Activated CD4-positive, alpha-beta memory T cell treated with anti-CD3 and anti-CD28 coated beads for 36 hours (primary cell): Measurements from ENCODE around the gene MLEC. TPM values are rescaled to one million over a fixed set of nuclear protein-coding genes. Genes with fewer than 3 reads are reported as not detected.

ENCODE experiments used
- CTCF ChIA-PET: fragments of 350-600 bp; sonication (Branson Sonifier 250); formaldehyde crosslinking; loops from one replicate; lab custom pipeline; 2021; ENCODE audit warnings: antibody characterized with exemption, inconsistent platforms; lab: Charles Lee
- POLR2A ChIA-PET: fragments of 350-600 bp; sonication (Branson Sonifier 250); formaldehyde crosslinking; loops from one replicate; lab custom pipeline; 2021; ENCODE audit warnings: antibody characterized with exemption; lab: Charles Lee
- DNase-seq: peaks from one replicate; pipeline ENCODE4 v3.0.0-alpha.2; 2020
- H3K27ac Mint-ChIP-seq: one replicate; pipeline ENCODE4 v1.8.0; 2021; ENCODE audit warnings: mixed read lengths
- H3K27me3 Mint-ChIP-seq: one replicate; pipeline ENCODE4 v1.8.0; 2021; ENCODE audit warnings: mixed read lengths
- H3K36me3 Mint-ChIP-seq: one replicate; pipeline ENCODE4 v1.8.0; 2021; ENCODE audit warnings: mixed read lengths
- H3K4me1 Mint-ChIP-seq: one replicate; pipeline ENCODE4 v1.8.0; 2021; ENCODE audit warnings: low read depth, mixed read lengths
- H3K4me3 Mint-ChIP-seq: one replicate; pipeline ENCODE4 v1.8.0; 2021; ENCODE audit warnings: mild to moderate bottlenecking, mixed read lengths
- H3K9me3 Mint-ChIP-seq: one replicate; pipeline ENCODE4 v1.8.0; 2021; ENCODE audit warnings: mixed read lengths
- intact Hi-C: fragments of 100-400 bp; cut with micrococcal nuclease; formaldehyde crosslinking; loops from one replicate; pipeline ENCODE4 v1.15.1; 2023
- total RNA-seq, 2 experiments: library from RNA; stranded (reverse); gene quantifications; one replicate each; pipeline ENCODE4 v1.2.3, GENCODE V29; 2021

MLEC gene
- total RNA-seq, 2 experiments from 2014 or later = 92.9 to 93.7 TPM

DNA sequence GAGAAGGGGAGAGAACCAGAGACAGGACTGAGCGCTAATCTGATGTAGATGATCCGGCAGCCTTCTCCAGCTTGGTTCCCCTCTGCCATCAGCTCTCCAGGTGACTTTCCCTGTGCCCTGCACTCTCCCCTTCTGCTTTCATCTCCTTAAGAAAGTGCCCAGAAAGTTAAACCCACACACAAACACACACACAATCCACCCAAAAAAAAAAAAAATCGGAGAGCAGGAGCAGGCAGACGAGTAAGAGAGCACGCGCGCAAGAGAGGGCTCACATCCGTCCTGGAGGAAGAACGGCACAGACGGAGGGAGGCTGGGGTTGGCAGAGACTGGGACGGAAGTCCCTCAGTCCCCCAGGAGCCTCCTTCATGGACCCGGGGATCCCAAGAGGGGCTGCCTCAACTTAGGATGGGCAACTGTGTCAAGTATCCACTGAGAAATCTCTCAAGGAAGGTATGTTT, 36.7 kb upstream of the MLEC start:
- no peak for DNase-seq
- intact Hi-C loops = no loop called here
- peaks cover 15% of the 10 kb centered on the region for H3K4me1 Mint-ChIP-seq
- H3K27ac Mint-ChIP-seq = no peak overlapping the region
- no peaks in the 10 kb centered on the region for H3K9me3 Mint-ChIP-seq
- H3K36me3 Mint-ChIP-seq = no peaks in the 10 kb centered on the region
- ChIA-PET CTCF (interaction anchor here (1.2 to 6.9 kb wide), 14 partner anchors 8 to 456 kb away, joined by 3 to 161 read pairs (median 10); partner anchors contain the start of genes ACADS, CABP1, MLEC and POP5), POLR2A (no interaction called here)
- peaks cover 42% of the 10 kb centered on the region for H3K27me3 Mint-ChIP-seq
- no peak overlapping the region for H3K4me3 Mint-ChIP-seq

DNA sequence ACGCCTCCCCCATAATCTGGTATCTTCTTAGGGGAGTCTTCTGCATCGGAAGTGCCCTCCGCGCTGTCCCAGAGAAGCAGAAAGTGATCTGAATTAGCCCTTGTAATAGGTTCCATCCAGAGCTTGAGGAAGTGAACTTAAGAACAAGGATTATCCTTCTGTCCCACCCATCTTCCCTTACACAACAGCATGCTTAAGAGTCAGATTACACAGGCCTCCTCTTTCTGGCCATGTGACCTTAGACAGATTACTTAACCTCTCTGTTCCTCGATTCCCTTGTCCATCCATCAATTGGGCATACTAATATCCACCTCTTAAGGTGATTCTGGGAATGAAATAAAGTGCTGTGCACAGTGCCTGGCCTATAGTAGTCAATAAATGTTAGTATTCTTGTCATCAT, 35.1 kb upstream of the MLEC start:
- DNase-seq = no peak
- ChIA-PET CTCF (interaction anchor here (1.1 to 1.2 kb wide), 2 partner anchors 68 to 69 kb away, joined by 3 to 5 read pairs; no protein-coding TSS in a partner anchor), POLR2A (no interaction called here)
- no peaks in the 10 kb centered on the region for H3K36me3 Mint-ChIP-seq
- peaks cover 14% of the 10 kb centered on the region for H3K4me1 Mint-ChIP-seq
- H3K27me3 Mint-ChIP-seq = peaks cover 31% of the 10 kb centered on the region
- H3K9me3 Mint-ChIP-seq = no peaks in the 10 kb centered on the region
- no peak overlapping the region for H3K27ac Mint-ChIP-seq
- H3K4me3 Mint-ChIP-seq = no peak overlapping the region
- intact Hi-C loops = no loop called here

GRCh38 chr12:120652656-120653435, 34.1 kb upstream of the MLEC start:
- H3K9me3 Mint-ChIP-seq = no peaks in the 10 kb centered on the region
- DNase-seq = no peak
- H3K4me1 Mint-ChIP-seq = peaks cover 11% of the 10 kb centered on the region
- H3K36me3 Mint-ChIP-seq = no peaks in the 10 kb centered on the region
- intact Hi-C loops = no loop called here
- ChIA-PET CTCF (interaction anchor here (1.2 kb wide), 1 partner anchor 70 kb away, joined by 5 read pairs; no protein-coding TSS in a partner anchor), POLR2A (no interaction called here)
- H3K4me3 Mint-ChIP-seq = no peak overlapping the region
- no peak overlapping the region for H3K27ac Mint-ChIP-seq
- H3K27me3 Mint-ChIP-seq = peaks cover 27% of the 10 kb centered on the region

- no peak for DNase-seq
- Mint-ChIP-seq H3K9me3 (no peaks in the 10 kb centered on the region), H3K4me1 (peaks cover 11% of the 10 kb centered on the region), H3K27ac (no peak overlapping the region), H3K27me3 (peaks cover 22% of the 10 kb centered on the region), H3K36me3 (no peaks in the 10 kb centered on the region), H3K4me3 (no peak overlapping the region)
- intact Hi-C loops = no loop called here
- ChIA-PET POLR2A (no interaction called here), CTCF (no interaction called here)
Measured at GRCh38 chr12:120653611-120654010, 33.3 kb upstream of the MLEC start.

DNA sequence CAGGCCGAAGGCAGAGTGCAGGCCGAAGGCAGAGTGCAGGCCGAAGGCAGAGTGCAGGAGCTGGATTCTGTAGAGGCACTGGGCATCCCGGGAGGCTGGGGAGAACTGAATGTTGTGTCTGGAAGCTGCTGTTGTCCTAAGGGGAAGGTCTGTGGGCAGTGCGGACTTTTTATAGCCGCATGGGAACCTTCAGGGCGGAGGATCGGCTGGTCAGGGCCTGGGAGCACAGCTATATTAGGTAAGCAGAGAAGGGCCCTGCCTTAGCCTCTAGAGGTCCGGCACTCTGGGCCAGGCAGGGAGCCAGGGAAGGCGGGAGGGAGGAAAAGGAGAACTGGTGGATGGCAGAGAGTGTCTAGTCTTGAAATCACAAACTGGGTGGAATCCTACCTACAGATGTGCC, 32.3 kb upstream of the MLEC start:
- Mint-ChIP-seq H3K27ac (no peak overlapping the region), H3K27me3 (peaks cover 15% of the 10 kb centered on the region), H3K4me3 (no peak overlapping the region), H3K9me3 (no peaks in the 10 kb centered on the region), H3K36me3 (no peaks in the 10 kb centered on the region), H3K4me1 (peaks cover under 1% of the 10 kb centered on the region)
- intact Hi-C loops = no loop called here
- ChIA-PET POLR2A (no interaction called here), CTCF (no interaction called here)
- no peak for DNase-seq

GRCh38 chr12:120656008-120656407, 30.9 kb upstream of the MLEC start:
- CTCF ChIA-PET = interaction anchor here (2.9 kb wide), 1 partner anchor 9 kb away, joined by 11 read pairs; no protein-coding TSS in a partner anchor
- Mint-ChIP-seq H3K4me1 (no peaks in the 10 kb centered on the region), H3K9me3 (no peaks in the 10 kb centered on the region), H3K36me3 (no peaks in the 10 kb centered on the region), H3K27ac (no peak overlapping the region), H3K27me3 (peaks cover 8% of the 10 kb centered on the region), H3K4me3 (no peak overlapping the region)
- intact Hi-C loops = no loop called here
- no peak for DNase-seq
- POLR2A ChIA-PET = no interaction called here

DNA sequence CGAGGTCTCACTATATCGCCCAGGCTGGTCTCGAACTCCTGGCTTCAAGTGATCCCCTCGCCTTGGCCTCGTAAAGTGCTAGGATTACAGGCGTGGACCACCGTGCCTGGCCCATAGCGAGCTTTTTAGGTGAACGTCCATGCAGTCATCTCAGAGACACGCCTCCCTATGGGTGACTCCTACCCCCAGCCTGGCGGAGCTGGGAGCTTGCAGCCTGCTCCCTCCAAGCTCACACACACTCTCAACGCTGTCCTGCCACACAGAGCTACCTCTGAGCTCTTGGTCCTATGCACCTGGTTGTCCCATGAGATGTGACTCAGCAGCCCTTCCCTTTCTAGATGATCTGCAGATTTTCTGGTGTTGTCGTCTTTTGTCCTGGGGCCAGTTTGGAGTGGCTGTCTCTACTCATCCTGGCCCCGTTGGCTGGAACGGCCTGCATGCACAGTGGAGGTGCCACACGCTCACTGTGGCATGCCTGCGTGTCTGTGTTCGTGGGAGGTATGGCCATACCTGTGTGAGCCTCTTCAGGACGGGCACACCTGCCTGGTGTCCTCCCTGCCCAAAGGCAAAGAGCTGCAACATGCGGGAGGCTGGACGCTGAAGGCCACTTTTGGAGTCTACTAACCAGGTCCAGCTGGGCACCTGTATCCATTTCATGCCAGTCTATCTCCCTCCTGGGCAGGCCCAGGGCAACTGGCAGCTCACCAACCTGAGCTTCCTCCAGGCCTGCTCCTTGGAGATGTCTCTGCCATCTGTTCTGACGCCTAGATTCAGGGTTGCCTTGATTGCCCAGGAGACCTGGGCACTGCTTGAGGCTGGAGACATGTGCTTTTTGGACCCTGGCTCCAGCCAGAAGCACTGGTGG, 28.4 kb upstream of the MLEC start:
- POLR2A ChIA-PET = no interaction called here
- H3K27me3 Mint-ChIP-seq = peaks cover 4% of the 10 kb centered on the region
- CTCF ChIA-PET = interaction anchor here (1.2 to 2.9 kb wide), 3 partner anchors 9 to 12 kb away, joined by 5 to 11 read pairs (median 9); no protein-coding TSS in a partner anchor
- DNase-seq = no peak
- no peak overlapping the region for H3K27ac Mint-ChIP-seq
- no peaks in the 10 kb centered on the region for H3K36me3 Mint-ChIP-seq
- H3K4me3 Mint-ChIP-seq = no peak overlapping the region
- H3K4me1 Mint-ChIP-seq = no peaks in the 10 kb centered on the region
- intact Hi-C loops = no loop called here
- no peaks in the 10 kb centered on the region for H3K9me3 Mint-ChIP-seq

DNA sequence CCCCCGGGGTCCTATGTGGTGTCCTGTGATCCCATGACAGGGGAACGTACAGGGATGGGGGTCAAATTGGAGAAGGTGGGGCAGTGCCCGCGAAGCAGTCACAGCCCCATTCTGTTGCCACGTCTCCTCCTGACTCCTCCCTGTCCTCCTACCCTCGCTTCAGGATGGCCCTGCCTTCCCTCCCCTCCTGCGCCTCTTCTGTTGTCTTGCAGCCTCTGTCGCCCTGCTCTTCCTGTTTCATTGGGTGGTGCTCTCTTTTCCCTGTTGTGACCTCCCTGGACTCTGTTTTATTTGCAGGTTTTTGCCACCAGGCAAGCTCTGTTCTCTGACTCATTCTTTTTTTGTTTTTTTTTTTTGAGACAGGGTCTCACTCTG, 27.8 kb upstream of the MLEC start:
- H3K27me3 Mint-ChIP-seq = no peaks in the 10 kb centered on the region

GRCh38 chr12:120661432-120661831, 25.5 kb upstream of the MLEC start:
- Mint-ChIP-seq H3K9me3 (no peaks in the 10 kb centered on the region), H3K36me3 (no peaks in the 10 kb centered on the region), H3K4me1 (no peaks in the 10 kb centered on the region), H3K27ac (no peak overlapping the region), H3K27me3 (no peaks in the 10 kb centered on the region), H3K4me3 (no peak overlapping the region)
- intact Hi-C loops = no loop called here
- DNase-seq = no peak
- POLR2A ChIA-PET = no interaction called here
- CTCF ChIA-PET = no interaction called here

More for the DNA sequence above, 27.8 kb upstream of the MLEC start:
- Mint-ChIP-seq H3K27ac (no peak overlapping the region), H3K4me1 (no peaks in the 10 kb centered on the region), H3K4me3 (no peak overlapping the region), H3K9me3 (no peaks in the 10 kb centered on the region), H3K36me3 (no peaks in the 10 kb centered on the region)
- ChIA-PET CTCF (interaction anchor here (1.1 to 2.3 kb wide), 3 partner anchors 10 to 12 kb away, joined by 4 to 9 read pairs (median 5); no protein-coding TSS in a partner anchor), POLR2A (no interaction called here)
- intact Hi-C loops = no loop called here
- DNase-seq = no peak

DNA sequence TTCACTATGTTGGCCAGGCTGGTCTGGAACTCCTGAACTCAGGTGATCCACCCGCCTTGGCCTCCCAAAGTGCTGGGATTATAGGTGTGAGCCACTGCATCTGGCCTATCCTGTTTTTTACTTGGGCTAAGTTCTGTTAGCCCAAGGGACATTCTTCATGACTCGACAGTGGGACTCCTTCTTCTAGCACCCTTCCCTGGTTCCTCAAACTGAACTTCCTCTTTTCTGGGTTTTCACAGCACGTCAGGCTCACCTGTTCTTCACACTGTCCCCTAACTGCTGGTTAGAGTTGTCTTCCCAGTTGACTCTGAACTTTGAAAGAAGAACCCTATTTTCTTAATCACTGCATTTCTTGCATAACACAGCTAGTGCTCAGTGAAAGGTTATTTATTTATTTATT, 24.1 kb upstream of the MLEC start:
- Mint-ChIP-seq H3K27me3 (no peaks in the 10 kb centered on the region), H3K9me3 (no peaks in the 10 kb centered on the region), H3K4me3 (no peak overlapping the region), H3K4me1 (no peaks in the 10 kb centered on the region), H3K36me3 (no peaks in the 10 kb centered on the region), H3K27ac (no peak overlapping the region)
- intact Hi-C loops = no loop called here
- no peak for DNase-seq
- ChIA-PET POLR2A (no interaction called here), CTCF (interaction anchor here (2.0 kb wide), 1 partner anchor 14 kb away, joined by 9 read pairs; no protein-coding TSS in a partner anchor)

GRCh38 chr12:120663741-120664140, 23.2 kb upstream of the MLEC start:
- Mint-ChIP-seq H3K36me3 (no peaks in the 10 kb centered on the region), H3K4me3 (no peak overlapping the region), H3K27ac (no peak overlapping the region), H3K27me3 (no peaks in the 10 kb centered on the region), H3K4me1 (no peaks in the 10 kb centered on the region), H3K9me3 (no peaks in the 10 kb centered on the region)
- DNase-seq = no peak
- intact Hi-C loops = no loop called here
- POLR2A ChIA-PET = no interaction called here
- CTCF ChIA-PET = interaction anchor here (2.0 kb wide), 1 partner anchor 15 kb away, joined by 9 read pairs; no protein-coding TSS in a partner anchor
